Measurements from ENCODE around the gene METTL2B. TPM values are rescaled to one million over a fixed set of nuclear protein-coding genes. Genes with fewer than 3 reads are reported as not detected.
"Not testable (repeated sequence)": the region's sequence is repeated elsewhere in the genome, so short reads cannot be mapped to it uniquely, and the experiment has no call there.

The METTL2B gene
- total and polyA plus RNA-seq, 2 of the 8 experiments (the other 6 are each of a cell fraction or from before 2014, with no cell fraction given): 14.6 to 43.5 TPM

DNA sequence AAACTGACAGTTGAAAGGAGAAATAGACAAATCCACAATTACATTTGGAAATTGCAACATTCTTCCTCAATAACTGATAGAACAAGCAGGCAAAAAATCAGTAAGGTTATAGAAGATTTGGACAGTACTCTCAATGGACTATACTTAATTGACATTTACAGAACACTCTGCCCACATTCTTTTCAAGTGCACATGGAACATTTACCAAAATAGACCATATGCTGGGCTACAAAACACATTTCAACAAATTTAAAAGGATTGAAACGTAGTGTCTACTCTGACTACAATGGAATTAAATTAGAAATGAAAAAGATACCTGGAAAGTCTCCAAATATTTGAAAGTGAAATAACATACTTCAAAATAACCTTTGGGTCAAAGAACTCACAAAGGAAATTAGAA is 77.8 kb downstream of the METTL2B start:
- H3K4me3 ChIP-seq (ENCODE audit: extremely low read depth in 1 of 4, insufficient read depth in 2 of 4, low read depth in 3 of 4, low read length in 4 of 4); H3K4ac ChIP-seq (replicated peaks; ENCODE audit: insufficient read length, low read depth, low read length); H3K18ac ChIP-seq (ENCODE audit: extremely low read depth, low read length); CTCF ChIA-PET (ENCODE audit: partially characterized antibody); H3K23me2 ChIP-seq (ENCODE audit: low read depth, low read length); H3K36me3 ChIP-seq (ENCODE audit: control insufficient read depth in 2 of 4, insufficient read depth in 4 of 4, low read length in 3 of 4); H4K91ac ChIP-seq (replicated peaks; ENCODE audit: insufficient read length, low read length); H3K14ac ChIP-seq (ENCODE audit: insufficient read length); H3K27me3 ChIP-seq (replicated peaks in 1 of 4; ENCODE audit: control insufficient read depth in 3 of 4, extremely low read depth in 1 of 4, insufficient read depth in 3 of 4, low read length in 3 of 4); H4K8ac ChIP-seq (ENCODE audit: extremely low read depth, insufficient read depth, low read length); H3K79me2 ChIP-seq (ENCODE audit: control insufficient read depth in 1 of 2, insufficient read depth in 2 of 2, low read length in 2 of 2); H2AK5ac ChIP-seq (ENCODE audit: low read depth, low read length); H2BK15ac ChIP-seq (ENCODE audit: low read length); H3K56ac ChIP-seq (replicated peaks; ENCODE audit: insufficient read length, low read depth, low read length); H3K27ac ChIP-seq (ENCODE audit: low read depth, low read length); DNase-seq (ENCODE audit: low read depth in 1 of 2, low spot score in 2 of 2); H3K9ac ChIP-seq (replicated peaks in 1 of 4; ENCODE audit: extremely low read depth in 1 of 4, low read depth in 3 of 4, low read length in 3 of 4); H4K5ac ChIP-seq (ENCODE audit: insufficient read length, low read depth, low read length); FAIRE-seq; H2BK12ac ChIP-seq (ENCODE audit: low read depth, low read length); H2BK120ac ChIP-seq (replicated peaks; ENCODE audit: low read depth, low read length); H2BK20ac ChIP-seq (ENCODE audit: low read length); H2AFZ ChIP-seq (ENCODE audit: low read length); POLR2A ChIA-PET (ENCODE audit: partially characterized antibody); H3K4me1 ChIP-seq (replicated peaks in 1 of 4; ENCODE audit: control insufficient read depth in 3 of 4, insufficient read depth in 4 of 4, low read length in 3 of 4); H3K79me1 ChIP-seq (ENCODE audit: low read depth, low read length); H4K20me1 ChIP-seq (replicated peaks in 1 of 2; ENCODE audit: control insufficient read depth in 1 of 2, insufficient read depth in 2 of 2, low read length in 2 of 2); H3K4me2 ChIP-seq (ENCODE audit: insufficient read depth in 1 of 2, low read depth in 2 of 2, low read length in 2 of 2); H3K23ac ChIP-seq (ENCODE audit: insufficient read length); H2BK5ac ChIP-seq (ENCODE audit: low read depth, low read length); H3K9me3 ChIP-seq (ENCODE audit: insufficient read depth in 2 of 2, low read depth in 1 of 2, low read length in 1 of 2): not testable (repeated sequence)
- whole genome bisulfite sequencing, 2 experiments (ENCODE audit: extremely low coverage in 1 of 2, insufficient coverage in 1 of 2, insufficient read length in 1 of 2, insufficient replicate concordance in 2 of 2, low coverage in 1 of 2, low lambda C conversion rate in 2 of 2, missing lambda C conversion rate in 1 of 2): 47% methylated on average over 1 of the region's 1 CpG; no CpG with 5 or more reads in 1 of the 2 experiments

Small RNAs within 50 kb of the gene (small RNA-seq; reads per million reads assigned to genes)
- gene AC010655.1 (ENCODE audit: insufficient read depth) (not detected), gene AC010655.2 (ENCODE audit: insufficient read depth) (not detected), gene RF00017 (ENCODE audit: insufficient read depth) (not detected), gene RNU7-54P (ENCODE audit: insufficient read depth) (not detected)

Other genes starting within 250 kb of the METTL2B start
- not detected in 2 replicates for gene LEP, start 235.5 kb upstream of the METTL2B start, total RNA-seq (2021; fragmentation: NEBNext Ultra II Directional; extraction: Animal tissue kit (Norgen Biotek cat#: 25700))
- gene LEP, start 235.5 kb upstream of the METTL2B start, polyA plus RNA-seq (2011; rRNA removed): not detected in 2 replicates
- gene RBM28, start 132.8 kb upstream of the METTL2B start, total RNA-seq (2021; fragmentation: NEBNext Ultra II Directional; extraction: Animal tissue kit (Norgen Biotek cat#: 25700)): 65.3 and 68.0 TPM in 2 replicates
- gene RBM28, start 132.8 kb upstream of the METTL2B start, polyA plus RNA-seq (2011; rRNA removed): 9.6 and 12.8 TPM in 2 replicates
- 0.34 and 0.69 TPM in 2 replicates for gene PRRT4, start 115.1 kb upstream of the METTL2B start, total RNA-seq (2021; fragmentation: NEBNext Ultra II Directional; extraction: Animal tissue kit (Norgen Biotek cat#: 25700))
- gene PRRT4, start 115.1 kb upstream of the METTL2B start, polyA plus RNA-seq (2011; rRNA removed): 1.0 and 2.4 TPM in 2 replicates
- 44.0 and 45.8 TPM in 2 replicates for gene IMPDH1, start 66.8 kb upstream of the METTL2B start, total RNA-seq (2021; fragmentation: NEBNext Ultra II Directional; extraction: Animal tissue kit (Norgen Biotek cat#: 25700))
- gene IMPDH1, start 66.8 kb upstream of the METTL2B start, polyA plus RNA-seq (2011; rRNA removed): 45.8 and 65.7 TPM in 2 replicates
- gene HILPDA, start 20.9 kb upstream of the METTL2B start, total RNA-seq (2021; fragmentation: NEBNext Ultra II Directional; extraction: Animal tissue kit (Norgen Biotek cat#: 25700)): 33.9 and 35.6 TPM in 2 replicates
- 59.5 and 80.0 TPM in 2 replicates for gene HILPDA, start 20.9 kb upstream of the METTL2B start, polyA plus RNA-seq (2011; rRNA removed)
- 0.29 and 0.34 TPM in 2 replicates for gene GARIN1A, start 195.5 kb downstream of the METTL2B start, total RNA-seq (2021; fragmentation: NEBNext Ultra II Directional; extraction: Animal tissue kit (Norgen Biotek cat#: 25700))
- 0.03 TPM in 1 of 2 replicates, not detected in the other for gene GARIN1A, start 195.5 kb downstream of the METTL2B start, polyA plus RNA-seq (2011; rRNA removed)